HG03045 (cell line): ENCODE results near the gene RALGAPA2.

Experiments
- ATAC-seq: cut with Tn5 transposase; IDR thresholded peaks from one replicate; pipeline ENCODE4 v1.9.1; 2021; ENCODE audit warnings: mild to moderate bottlenecking, moderate library complexity; ENCODE audit not compliant: unreplicated experiment

Gene RALGAPA2

GRCh38 chr20:20443504-20443903 lies 268.9 kb downstream of the RALGAPA2 start:
- no peak for ATAC-seq

- ATAC-seq, result no peak
Measured at GRCh38 chr20:20442466-20442865, 270.0 kb downstream of the RALGAPA2 start.

DNA sequence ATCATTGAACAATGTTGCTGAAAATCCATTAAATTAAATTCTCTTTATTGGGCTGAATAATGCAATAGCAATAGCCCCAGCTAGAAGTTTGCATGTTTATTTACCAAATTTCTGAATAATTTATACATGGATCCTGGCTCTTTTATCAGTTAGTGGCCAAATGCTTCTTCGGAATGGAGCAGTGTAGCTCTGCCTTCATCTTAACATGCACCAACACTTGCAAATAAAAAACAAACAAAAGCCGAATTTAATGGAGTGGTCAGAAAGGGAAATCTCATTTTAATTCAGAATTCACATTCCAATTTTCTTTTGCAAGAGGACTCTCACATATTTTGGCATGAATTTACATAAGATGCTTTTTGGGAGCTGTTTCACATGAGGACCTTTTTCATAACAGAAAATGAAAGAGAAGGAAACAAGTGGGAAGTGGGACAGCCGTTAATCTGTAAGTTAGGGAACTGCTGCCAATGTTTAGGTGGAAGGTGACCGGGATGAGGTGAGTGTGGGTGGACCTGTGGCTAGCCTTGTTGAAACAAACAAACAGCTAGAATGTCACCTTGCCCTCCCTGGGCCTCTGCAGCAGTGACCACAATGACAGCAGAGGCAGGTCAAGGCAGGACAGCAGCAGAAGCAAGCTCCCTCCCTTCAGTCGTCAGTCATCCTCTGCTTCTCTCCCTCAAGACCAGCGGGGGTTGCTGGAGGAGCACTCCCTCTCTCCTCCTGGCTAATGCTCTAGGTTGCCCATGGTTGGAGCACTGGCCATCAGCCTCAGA lies 271.4 kb downstream of the RALGAPA2 start:
- no peak for ATAC-seq

- ATAC-seq, result no peak
Measured at GRCh38 chr20:20440481-20440880, 272.0 kb downstream of the RALGAPA2 start.

- ATAC-seq, result no peak
Measured at GRCh38 chr20:20439602-20440190, 272.7 kb downstream of the RALGAPA2 start.

GRCh38 chr20:20437314-20437713 lies 275.1 kb downstream of the RALGAPA2 start:
- no peak for ATAC-seq

DNA sequence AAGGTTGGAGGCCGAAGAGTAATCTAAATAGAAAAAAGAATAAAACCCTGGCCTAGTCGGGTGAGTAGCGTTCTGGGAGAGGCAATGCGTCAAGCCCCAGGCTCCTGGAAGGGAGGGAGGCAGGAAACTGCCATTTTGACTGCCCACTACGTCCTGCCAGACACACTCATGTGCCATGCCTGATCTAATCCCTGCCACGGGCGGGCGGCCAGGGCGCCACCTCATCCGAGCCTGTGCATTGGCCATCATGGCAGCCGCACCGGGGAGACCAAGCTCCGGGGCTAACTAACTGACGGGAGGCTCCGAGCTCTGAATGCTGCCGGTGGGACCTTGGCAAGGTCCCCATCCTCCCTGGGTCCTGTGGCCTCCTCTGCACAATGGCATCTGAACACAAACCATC lies 275.8 kb downstream of the RALGAPA2 start:
- ATAC-seq, result no peak

- ATAC-seq, result no peak
Measured at GRCh38 chr20:20435453-20435852, 277.0 kb downstream of the RALGAPA2 start.

DNA sequence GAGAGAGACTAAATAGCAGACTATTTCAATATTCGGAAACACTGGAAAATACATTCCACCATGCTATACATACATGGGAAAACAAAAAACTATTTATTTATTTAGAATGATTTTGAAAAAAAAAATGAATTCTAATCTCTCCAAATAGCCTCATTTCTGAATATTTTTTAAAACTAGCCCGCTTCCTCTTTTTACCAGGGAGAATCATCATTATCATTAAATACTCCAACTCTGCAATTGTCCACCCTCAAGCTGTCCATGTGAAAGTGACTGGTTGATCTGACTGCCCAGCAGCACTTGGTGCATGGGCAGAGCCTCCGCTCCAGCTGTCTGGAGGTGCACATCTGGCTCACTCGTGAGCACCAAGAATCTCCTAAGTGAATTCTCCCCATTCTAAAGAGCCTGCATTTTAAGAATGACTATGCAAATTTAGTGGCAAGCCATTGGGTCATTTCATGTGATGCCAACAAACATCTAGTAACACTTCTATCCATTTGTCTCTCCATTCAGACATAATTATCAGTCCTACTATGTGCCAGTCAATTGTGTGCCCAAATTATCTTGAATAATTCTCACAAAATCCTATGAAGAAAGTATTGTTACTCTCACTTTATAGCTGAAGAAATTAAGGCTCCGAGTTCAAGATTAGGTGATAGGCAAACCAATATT lies 279.7 kb downstream of the RALGAPA2 start:
- ATAC-seq, result no peak

- no peak for ATAC-seq
Measured at GRCh38 chr20:20430066-20430465, 282.4 kb downstream of the RALGAPA2 start.

GRCh38 chr20:20428067-20428466 lies 284.4 kb downstream of the RALGAPA2 start:
- ATAC-seq, result no peak

DNA sequence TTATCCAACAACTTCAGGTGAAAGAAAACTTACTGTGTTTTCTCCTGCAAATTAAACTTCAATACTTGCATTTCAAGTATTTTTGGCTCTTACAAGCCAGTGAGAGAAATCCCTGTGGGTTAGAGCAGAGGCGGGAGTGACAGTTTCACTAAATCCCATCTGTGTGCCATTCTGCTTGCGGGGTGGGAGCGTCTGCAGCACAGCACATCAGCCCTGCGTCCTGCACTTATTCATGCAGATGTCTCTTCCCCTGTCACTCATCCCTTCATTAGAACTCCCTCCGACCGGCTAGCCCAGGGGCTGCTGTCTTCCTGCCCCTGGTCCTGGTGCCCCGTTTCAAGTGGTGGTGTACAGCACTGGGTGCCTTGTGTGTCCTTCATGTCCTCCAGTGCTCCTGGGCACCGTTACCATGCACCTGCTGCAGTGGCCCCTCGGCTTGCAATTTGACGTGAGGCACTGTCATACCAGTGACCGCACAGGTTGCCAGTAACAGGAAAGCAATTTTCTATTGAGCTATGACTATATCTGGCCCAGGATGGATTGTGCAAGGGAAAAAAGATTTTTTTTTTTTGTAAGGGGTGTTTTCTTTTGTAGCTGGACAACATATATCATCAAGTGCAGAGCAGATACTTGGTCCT lies 285.1 kb downstream of the RALGAPA2 start:
- ATAC-seq, result no peak

DNA sequence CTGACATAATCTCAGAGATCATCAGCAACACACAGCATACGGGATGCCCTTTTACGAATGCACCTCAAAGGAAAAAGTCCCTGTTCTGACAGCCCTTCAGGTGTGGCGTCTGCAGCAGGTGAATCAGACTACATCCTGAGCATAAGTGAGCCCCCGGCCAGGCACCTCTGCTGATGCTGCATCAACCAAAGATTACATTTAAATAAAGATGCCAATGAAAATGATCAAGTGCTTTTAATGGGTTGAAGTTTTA lies 285.9 kb downstream of the RALGAPA2 start:
- ATAC-seq, result no peak

DNA sequence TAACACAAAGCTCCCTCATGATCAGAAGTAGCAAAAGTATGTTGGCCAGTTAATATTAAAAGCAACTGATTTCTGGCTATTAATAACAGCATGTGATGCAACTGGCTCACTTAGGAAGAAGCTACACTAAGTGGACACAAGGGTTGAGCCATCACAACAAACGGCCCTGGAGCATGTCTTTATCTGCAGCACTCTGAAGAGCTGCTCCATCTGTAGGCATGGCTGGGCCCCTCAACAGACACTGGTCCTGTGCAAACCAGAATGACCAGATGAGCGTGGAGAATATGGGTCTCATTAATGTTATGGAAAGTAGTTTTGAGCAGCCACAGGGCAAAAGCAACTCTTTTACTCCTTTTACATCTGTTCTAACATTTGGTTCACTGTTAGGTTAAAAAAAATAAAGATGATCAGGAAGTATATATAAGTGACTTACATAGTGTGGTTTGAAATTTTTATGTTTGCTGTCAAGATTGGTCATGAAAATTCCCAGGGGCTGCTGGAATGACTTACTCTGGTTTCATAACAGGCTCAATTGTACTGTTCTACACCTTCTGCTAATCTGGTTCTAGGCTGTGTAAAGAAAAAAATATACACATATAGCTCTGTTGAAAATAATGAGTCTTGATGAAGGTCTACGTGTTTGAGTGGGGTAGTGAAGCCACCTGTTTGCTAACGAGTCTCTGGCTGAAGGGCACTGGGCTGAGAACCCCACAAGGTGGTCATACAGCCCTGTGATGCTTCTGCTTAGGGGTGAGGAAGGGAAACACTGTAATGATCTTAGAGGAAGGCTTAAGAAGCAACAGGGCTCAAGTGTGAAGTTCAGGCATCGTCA lies 286.4 kb downstream of the RALGAPA2 start:
- no peak for ATAC-seq

GRCh38 chr20:20423117-20423516 lies 289.3 kb downstream of the RALGAPA2 start:
- no peak for ATAC-seq

DNA sequence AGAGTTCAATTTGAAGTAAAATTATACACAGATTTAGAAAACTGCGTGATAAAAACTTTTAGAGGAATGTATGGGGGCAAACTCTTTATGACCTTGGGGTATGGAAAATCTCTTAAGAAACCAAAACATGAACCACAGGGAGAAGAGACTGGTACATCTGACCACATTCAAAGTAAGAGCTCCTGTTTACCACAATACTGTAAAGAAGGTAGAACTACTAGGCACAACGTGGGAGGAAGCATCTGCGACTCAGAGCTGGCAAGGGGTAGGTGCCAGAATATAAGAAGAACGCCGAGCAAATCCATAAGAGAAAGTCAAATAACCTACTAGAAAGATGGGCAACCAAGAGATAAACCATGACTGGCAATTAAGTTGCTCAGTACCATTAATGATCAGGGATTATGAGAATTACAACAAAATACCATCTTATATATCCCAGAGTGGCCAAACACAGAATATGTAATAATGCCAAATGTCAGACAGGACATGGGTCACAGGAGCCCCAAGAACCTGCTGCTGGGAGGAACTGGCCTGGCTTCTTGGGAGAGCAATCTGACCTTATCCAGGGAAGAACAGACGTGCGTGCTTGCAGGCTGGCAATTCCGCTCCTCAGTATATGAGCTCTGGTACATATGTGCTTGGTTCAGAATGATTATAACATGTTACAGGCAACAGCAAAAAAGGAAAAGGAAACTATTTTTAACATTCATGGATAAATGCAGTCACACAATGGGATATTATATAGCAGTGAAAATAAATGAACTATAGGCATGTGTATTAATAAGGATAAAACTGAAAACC lies 294.4 kb downstream of the RALGAPA2 start:
- ATAC-seq, result no peak

GRCh38 chr20:20415321-20415720 lies 297.1 kb downstream of the RALGAPA2 start:
- no peak for ATAC-seq

DNA sequence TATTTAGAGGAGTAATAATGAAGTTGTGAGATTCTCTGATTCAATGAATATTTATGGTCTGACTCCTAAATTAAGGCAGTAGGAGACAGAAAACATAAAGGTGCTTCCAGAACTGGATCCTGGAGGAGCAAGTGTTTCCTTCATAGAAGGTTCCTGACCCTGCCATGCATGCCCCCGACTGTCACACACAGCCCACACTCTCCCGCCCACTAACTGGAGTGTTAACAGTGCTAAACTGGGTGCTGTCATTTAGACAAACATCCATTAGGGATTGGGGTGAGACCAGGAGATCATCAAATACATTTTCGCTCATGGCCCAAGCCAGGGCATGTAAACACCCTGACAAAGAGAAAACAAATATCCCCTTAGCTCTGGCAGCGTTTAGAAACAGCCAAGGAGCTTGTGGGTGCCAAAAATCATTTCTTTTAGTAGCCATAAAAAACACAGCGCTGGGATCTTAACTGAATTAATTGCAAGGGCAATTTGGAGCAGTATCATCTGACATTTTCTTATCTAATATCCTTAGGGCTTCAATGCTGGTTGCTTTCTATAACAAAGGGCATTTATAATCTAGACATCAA lies 297.7 kb downstream of the RALGAPA2 start:
- no peak for ATAC-seq

DNA sequence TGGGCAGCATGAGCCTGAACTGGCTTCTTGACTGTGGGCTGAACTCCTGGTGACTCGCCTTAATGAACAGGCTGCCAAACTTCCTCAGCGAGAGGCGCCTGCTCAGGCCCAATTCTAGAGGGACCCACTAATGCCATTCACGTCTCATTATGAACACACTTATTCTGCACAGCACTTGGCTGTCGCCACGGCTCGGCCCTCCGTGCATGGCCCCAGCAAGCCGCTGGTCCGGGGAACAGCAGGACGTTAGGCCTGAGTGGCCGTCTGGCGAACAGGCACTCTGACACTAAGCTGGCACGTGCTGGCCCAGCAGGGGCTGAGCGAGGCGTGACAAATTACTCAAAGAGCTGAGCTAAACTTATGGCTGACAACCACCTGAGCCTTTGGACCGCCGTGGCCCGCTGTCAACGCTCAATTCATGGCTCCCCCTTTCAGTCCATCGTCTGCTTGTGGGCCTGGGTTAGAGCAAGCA lies 298.6 kb downstream of the RALGAPA2 start:
- no peak for ATAC-seq

- ATAC-seq, result no peak
Measured at GRCh38 chr20:20412750-20413149, 299.7 kb downstream of the RALGAPA2 start.
